ENCODE results near the gene COPZ1. TPM values are rescaled to one million over a fixed set of nuclear protein-coding genes. Genes with fewer than 3 reads are reported as not detected.
A peak's percentile ranks its signal among the peaks of the same experiment; 100 is the strongest.

The COPZ1 gene
- total and polyA plus RNA-seq, 8 donors = 14.6 to 133 (median 82.4) TPM

- Histone ChIP-seq H3K36me3 (peaks cover 46 to 78% (median 68%) of the 10 kb centered on the region in 4 donors), H3K4me3 (no peak overlapping the region), H3K4me1 (peaks cover 0 to 28% (median 14%) of the 10 kb centered on the region in 4 donors), H3K9me3 (no peaks in the 10 kb centered on the region), H3K27ac (no peak overlapping the region), H3K27me3 (no peaks in the 10 kb centered on the region)
- intact Hi-C loops (cut with DNase I; ENCODE audit: low total_unique reads) = no loop called here
- TF ChIP-seq EP300 (IDR thresholded peaks at IDR 0.05) (no peak), CTCF (IDR thresholded peaks at IDR 0.05) (no peak), POLR2AphosphoS5 (IDR thresholded peaks at IDR 0.05) (no peak), POLR2A (IDR thresholded peaks at IDR 0.05) (no peak)
- DNase-seq = no peak
These were observed 70.6 kb downstream of the COPZ1 start for GRCh38 chr12:54395545-54395944.

GRCh38 chr12:54397157-54397556, 72.2 kb downstream of the COPZ1 start:
- no peak for DNase-seq
- intact Hi-C loops (cut with DNase I; ENCODE audit: low total_unique reads) = no loop called here
- TF ChIP-seq POLR2AphosphoS5 (IDR thresholded peaks at IDR 0.05) = no peak
- TF ChIP-seq POLR2A (IDR thresholded peaks at IDR 0.05) = no peak
- no peak for TF ChIP-seq EP300 (IDR thresholded peaks at IDR 0.05)
- TF ChIP-seq CTCF (IDR thresholded peaks at IDR 0.05) = no peak
- H3K27me3 ChIP-seq = no peaks in the 10 kb centered on the region
- H3K4me1 ChIP-seq = peaks cover 0 to 11% (median 0%) of the 10 kb centered on the region in 4 donors
- H3K36me3 ChIP-seq = peaks cover 62 to 90% (median 84%) of the 10 kb centered on the region in 4 donors
- no peak overlapping the region for H3K27ac ChIP-seq
- WGBS, 5 donors = 67 to 86% (median 77%) methylated on average over 1 of the region's 1 CpG; no CpG with 5 or more reads in 1 of the 5 donors
- H3K4me3 ChIP-seq = no peak overlapping the region
- no peaks in the 10 kb centered on the region for H3K9me3 ChIP-seq

- Histone ChIP-seq H3K9me3 (no peaks in the 10 kb centered on the region), H3K27ac (no peak overlapping the region), H3K4me1 (peaks cover 0 to 8% (median 0%) of the 10 kb centered on the region in 4 donors), H3K27me3 (no peaks in the 10 kb centered on the region), H3K4me3 (no peak overlapping the region), H3K36me3 (peaks cover 68 to 97% (median 93%) of the 10 kb centered on the region in 4 donors)
- TF ChIP-seq POLR2A (IDR thresholded peaks at IDR 0.05) = no peak
- TF ChIP-seq EP300 (IDR thresholded peaks at IDR 0.05) = no peak
- TF ChIP-seq POLR2AphosphoS5 (IDR thresholded peaks at IDR 0.05) = no peak
- TF ChIP-seq CTCF (IDR thresholded peaks at IDR 0.05) = no peak
- 86 to 96% (median 90%) methylated on average over 1 to 2 of the region's 2 CpGs for WGBS, 5 donors
- intact Hi-C loops (cut with DNase I; ENCODE audit: low total_unique reads) = no loop called here
- no peak for DNase-seq
These were observed 73.3 kb downstream of the COPZ1 start for GRCh38 chr12:54398218-54398617.

- H3K4me3 ChIP-seq = no peak overlapping the region
- intact Hi-C loops (cut with DNase I; ENCODE audit: low total_unique reads) = no loop called here
- no peaks in the 10 kb centered on the region for H3K27me3 ChIP-seq
- H3K9me3 ChIP-seq = no peaks in the 10 kb centered on the region
- H3K36me3 ChIP-seq = peaks cover 78 to 100% (median 100%) of the 10 kb centered on the region in 4 donors
- WGBS, 5 donors = 54 to 71% (median 67%) methylated on average over 6 to 8 of the region's 8 CpGs
- H3K4me1 ChIP-seq = peaks cover 0 to 6% (median 0%) of the 10 kb centered on the region in 4 donors
- no peak for TF ChIP-seq EP300 (IDR thresholded peaks at IDR 0.05)
- peak in 5 of 7 experiments; percentile 93 to 98 (median 95) for TF ChIP-seq CTCF (IDR thresholded peaks at IDR 0.05)
- peak in 2 of 3 donors; percentile 39 to 82 for TF ChIP-seq POLR2AphosphoS5 (IDR thresholded peaks at IDR 0.05)
- no peak for TF ChIP-seq POLR2A (IDR thresholded peaks at IDR 0.05)
- DNase-seq = peak; percentile 87 to 95
- H3K27ac ChIP-seq = no peak overlapping the region
These were observed 74.3 kb downstream of the COPZ1 start for GRCh38 chr12:54398995-54399793.

Measured in stomach (tissue), 9 donors.